Measurements from ENCODE around the gene AUTS2.
A peak's percentile ranks its signal among the peaks of the same experiment; 100 is the strongest.

Gene AUTS2

GRCh38 chr7:70416986-70417655 is 818.8 kb downstream of the AUTS2 start:
- peak; percentile 98 for DNase-seq (ENCODE audit: low spot score)

GRCh38 chr7:70419526-70420380 is 821.5 kb downstream of the AUTS2 start:
- DNase-seq (ENCODE audit: low spot score), result no peak

GRCh38 chr7:70420381-70420662 is 822.0 kb downstream of the AUTS2 start:
- no peak for DNase-seq (ENCODE audit: low spot score)

- DNase-seq (ENCODE audit: low spot score), result no peak
Measured at GRCh38 chr7:70421319-70421718, 823.0 kb downstream of the AUTS2 start.

GRCh38 chr7:70426249-70426880 is 828.1 kb downstream of the AUTS2 start:
- no peak for DNase-seq (ENCODE audit: low spot score)

- DNase-seq (ENCODE audit: low spot score), result peak; percentile 99
Measured at GRCh38 chr7:70432567-70433001, 834.3 kb downstream of the AUTS2 start.

- DNase-seq (ENCODE audit: low spot score), result peak; percentile 97
Measured at GRCh38 chr7:70434376-70434775, 836.1 kb downstream of the AUTS2 start.

- no peak for DNase-seq (ENCODE audit: low spot score)
Measured at GRCh38 chr7:70434821-70435220, 836.5 kb downstream of the AUTS2 start.

GRCh38 chr7:70435634-70436033 is 837.4 kb downstream of the AUTS2 start:
- no peak for DNase-seq (ENCODE audit: low spot score)

- no peak for DNase-seq (ENCODE audit: low spot score)
Measured at GRCh38 chr7:70436790-70437350, 838.6 kb downstream of the AUTS2 start.

GRCh38 chr7:70439651-70440050 is 841.4 kb downstream of the AUTS2 start:
- DNase-seq (ENCODE audit: low spot score), result no peak

- no peak for DNase-seq (ENCODE audit: low spot score)
Measured at GRCh38 chr7:70446448-70447143, 848.3 kb downstream of the AUTS2 start.

GRCh38 chr7:70448312-70448906 is 850.1 kb downstream of the AUTS2 start:
- DNase-seq (ENCODE audit: low spot score), result no peak

- DNase-seq (ENCODE audit: low spot score), result no peak
Measured at GRCh38 chr7:70450731-70451130, 852.5 kb downstream of the AUTS2 start.

- DNase-seq (ENCODE audit: low spot score), result no peak
Measured at GRCh38 chr7:70455925-70456324, 857.6 kb downstream of the AUTS2 start.

GRCh38 chr7:70456719-70457118 is 858.4 kb downstream of the AUTS2 start:
- DNase-seq (ENCODE audit: low spot score), result no peak

- no peak for DNase-seq (ENCODE audit: low spot score)
Measured at GRCh38 chr7:70457482-70457881, 859.2 kb downstream of the AUTS2 start.

GRCh38 chr7:70457883-70458680 is 859.8 kb downstream of the AUTS2 start:
- DNase-seq (ENCODE audit: low spot score), result no peak

GRCh38 chr7:70458745-70459144 is 860.5 kb downstream of the AUTS2 start:
- no peak for DNase-seq (ENCODE audit: low spot score)

GRCh38 chr7:70459546-70459945 is 861.3 kb downstream of the AUTS2 start:
- no peak for DNase-seq (ENCODE audit: low spot score)

- DNase-seq (ENCODE audit: low spot score), result no peak
Measured at GRCh38 chr7:70460071-70460470, 861.8 kb downstream of the AUTS2 start.
